ENCODE measurements around the gene IGSF6. TPM values are rescaled to one million over a fixed set of nuclear protein-coding genes. Genes with fewer than 3 reads are reported as not detected.

IGSF6 gene
- total RNA-seq, 4 donors from 2014 or later, result 0.30 to 0.71 (median 0.51) TPM

DNA sequence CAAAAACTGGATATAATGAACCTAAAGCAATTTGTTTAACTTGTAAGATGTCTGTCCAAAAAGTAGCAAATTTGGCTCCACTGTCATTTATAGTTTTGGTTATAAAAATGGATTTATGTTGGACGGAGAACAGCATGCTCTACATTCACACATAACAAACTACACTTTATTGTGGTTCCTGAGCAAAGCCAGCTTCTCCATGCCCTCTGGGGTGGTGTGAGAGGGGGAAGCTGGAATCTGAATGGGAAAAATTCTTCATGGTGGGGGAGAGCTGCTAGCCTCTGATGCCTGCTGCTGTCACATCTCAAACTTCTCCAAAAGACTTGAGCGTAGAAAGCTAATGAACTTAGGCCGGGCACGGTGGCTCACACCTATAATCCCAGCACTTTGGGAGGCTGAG is 62.9 kb downstream of the IGSF6 start:
- intact Hi-C loops (cut with DNase I; ENCODE audit: low total_unique reads), result no loop called here
- TF ChIP-seq, protein P1, sequence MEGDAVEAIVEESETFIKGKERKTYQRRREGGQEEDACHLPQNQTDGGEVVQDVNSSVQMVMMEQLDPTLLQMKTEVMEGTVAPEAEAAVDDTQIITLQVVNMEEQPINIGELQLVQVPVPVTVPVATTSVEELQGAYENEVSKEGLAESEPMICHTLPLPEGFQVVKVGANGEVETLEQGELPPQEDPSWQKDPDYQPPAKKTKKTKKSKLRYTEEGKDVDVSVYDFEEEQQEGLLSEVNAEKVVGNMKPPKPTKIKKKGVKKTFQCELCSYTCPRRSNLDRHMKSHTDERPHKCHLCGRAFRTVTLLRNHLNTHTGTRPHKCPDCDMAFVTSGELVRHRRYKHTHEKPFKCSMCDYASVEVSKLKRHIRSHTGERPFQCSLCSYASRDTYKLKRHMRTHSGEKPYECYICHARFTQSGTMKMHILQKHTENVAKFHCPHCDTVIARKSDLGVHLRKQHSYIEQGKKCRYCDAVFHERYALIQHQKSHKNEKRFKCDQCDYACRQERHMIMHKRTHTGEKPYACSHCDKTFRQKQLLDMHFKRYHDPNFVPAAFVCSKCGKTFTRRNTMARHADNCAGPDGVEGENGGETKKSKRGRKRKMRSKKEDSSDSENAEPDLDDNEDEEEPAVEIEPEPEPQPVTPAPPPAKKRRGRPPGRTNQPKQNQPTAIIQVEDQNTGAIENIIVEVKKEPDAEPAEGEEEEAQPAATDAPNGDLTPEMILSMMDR (IDR thresholded peaks at IDR 0.05), result no peak
- no peak for TF ChIP-seq POLR2A (IDR thresholded peaks at IDR 0.05)
- no peak for DNase-seq (ENCODE audit: low spot score in 2 of 2)
- H3K4me3 ChIP-seq (ENCODE audit: low read depth, poor library complexity, severe bottlenecking), result no peak overlapping the region
- WGBS, 2 donors, result 86 to 89% methylated on average over 4 of the region's 4 CpGs

Other genes starting within 250 kb of the IGSF6 start
- 100 to 1,000 TPM; 128 to 162 (median 140) TPM for gene METTL9, start 53.0 kb downstream of the IGSF6 start, total RNA-seq
- not detected for gene OTOA, start 11.4 kb upstream of the IGSF6 start, total RNA-seq
- 10 to 100 TPM; 35.6 to 96.0 (median 53.5) TPM for gene NPIPB4, start 205.1 kb upstream of the IGSF6 start, total RNA-seq

All from lower leg skin (tissue), 4 donors.